Stimulated activated effector memory CD8-positive, alpha-beta T cell treated with anti-CD3 and anti-CD28 coated beads, Interleukin-12 subunit alpha, Interleukin-12 subunit beta, amount 100 ng/mL, for 72 hours (primary cell): ENCODE data around the gene LIPF.
"Not testable (repeated sequence)": the region's sequence is repeated elsewhere in the genome, so short reads cannot be mapped to it uniquely, and the experiment has no call there.

Experiments
- ATAC-seq: fragments of 150-1000 bp; cut with Tn5 transposase; 2 replicates; pipeline ENCODE4 v1.10.0; 2021
- DNase-seq, 2 donors: peaks; one replicate each; pipeline ENCODE4 v3.0.0; 2021 to 2022; ENCODE audit warnings: low spot score in 2 of 2
- H3K27ac Mint-ChIP-seq: one replicate; pipeline ENCODE4 v1.8.0; 2022; ENCODE audit warnings: mild to moderate bottlenecking, mixed read lengths
- H3K36me3 Mint-ChIP-seq: one replicate; pipeline ENCODE4 v1.8.0; 2022; ENCODE audit warnings: mild to moderate bottlenecking, mixed read lengths
- H3K4me1 Mint-ChIP-seq: one replicate; pipeline ENCODE4 v1.8.0; 2022; ENCODE audit warnings: mixed read lengths
- H3K4me3 Mint-ChIP-seq: one replicate; pipeline ENCODE4 v1.8.0; 2022; ENCODE audit warnings: mild to moderate bottlenecking, mixed read lengths
- H3K9me3 Mint-ChIP-seq: one replicate; pipeline ENCODE4 v1.8.0; 2022; ENCODE audit warnings: mixed read lengths

Gene LIPF

DNA sequence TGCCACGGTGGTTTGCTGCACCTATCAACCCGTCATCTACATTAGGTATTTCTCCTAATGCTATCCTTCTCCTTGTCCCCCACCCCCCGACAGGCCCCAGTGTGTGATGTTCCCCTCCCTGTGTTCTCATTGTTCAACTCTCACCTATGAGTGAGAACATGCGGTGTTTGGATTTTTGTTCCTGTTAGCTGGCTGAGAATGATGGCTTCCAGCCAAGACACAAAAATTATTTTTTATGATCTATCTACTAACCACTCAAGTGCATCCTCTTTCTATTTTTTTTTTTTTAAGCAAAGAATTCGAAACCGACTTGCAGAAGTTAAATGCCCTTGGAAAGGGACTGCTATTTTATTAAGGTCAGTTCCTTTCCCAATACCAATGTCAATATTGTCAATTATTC lies 45.1 kb downstream of the LIPF start:
- H3K4me1 Mint-ChIP-seq, H3K27ac Mint-ChIP-seq, H3K36me3 Mint-ChIP-seq, DNase-seq, H3K9me3 Mint-ChIP-seq, ATAC-seq, H3K4me3 Mint-ChIP-seq: not testable (repeated sequence)

DNA sequence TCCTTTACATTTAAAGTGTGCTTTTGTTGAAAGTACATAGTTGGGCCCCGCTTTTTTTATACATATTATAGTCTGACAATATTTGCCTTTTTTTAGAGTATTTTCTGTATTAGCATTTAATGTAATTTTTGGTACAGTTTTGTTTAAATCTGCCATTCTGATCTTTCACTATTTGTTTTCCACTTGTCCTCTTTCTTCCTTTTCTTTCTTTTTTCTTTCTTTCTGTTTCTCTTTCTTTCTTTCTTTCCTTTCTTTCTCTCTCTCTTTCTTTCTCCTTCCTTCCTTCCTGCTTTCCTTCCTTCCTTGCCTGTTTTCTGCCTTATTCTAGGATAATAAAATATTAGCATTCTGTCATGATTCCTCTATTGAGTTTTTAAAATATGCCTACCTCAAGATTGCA lies 51.3 kb downstream of the LIPF start:
- no peak for ATAC-seq
- Mint-ChIP-seq H3K4me3 (no peak overlapping the region), H3K27ac (no peak overlapping the region), H3K4me1 (no peaks in the 10 kb centered on the region), H3K9me3 (no peaks in the 10 kb centered on the region), H3K36me3 (no peaks in the 10 kb centered on the region)
- no peak for DNase-seq

DNA sequence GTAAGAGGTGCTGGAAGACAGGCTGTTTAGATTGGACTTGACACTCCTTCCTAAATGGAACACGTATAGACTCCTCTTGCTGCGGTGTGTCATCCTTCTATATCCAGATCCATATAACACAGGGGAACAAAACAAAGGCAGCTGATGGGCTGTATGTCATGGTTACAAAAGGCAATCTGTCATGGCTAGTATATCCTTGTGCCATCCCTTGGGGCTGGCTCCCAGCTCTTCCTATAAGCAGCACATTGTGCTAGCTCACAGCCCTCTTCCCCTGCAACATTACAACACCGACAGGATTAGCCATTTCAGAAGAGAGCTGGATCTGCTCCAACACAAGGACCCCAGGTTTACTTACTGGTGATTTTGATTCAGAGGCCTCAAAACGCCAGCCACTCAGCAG lies 57.1 kb downstream of the LIPF start:
- Mint-ChIP-seq H3K4me3 (no peak overlapping the region), H3K27ac (no peak overlapping the region), H3K36me3 (no peaks in the 10 kb centered on the region), H3K9me3 (no peaks in the 10 kb centered on the region), H3K4me1 (peaks cover 6% of the 10 kb centered on the region)
- DNase-seq, result no peak
- no peak for ATAC-seq

DNA sequence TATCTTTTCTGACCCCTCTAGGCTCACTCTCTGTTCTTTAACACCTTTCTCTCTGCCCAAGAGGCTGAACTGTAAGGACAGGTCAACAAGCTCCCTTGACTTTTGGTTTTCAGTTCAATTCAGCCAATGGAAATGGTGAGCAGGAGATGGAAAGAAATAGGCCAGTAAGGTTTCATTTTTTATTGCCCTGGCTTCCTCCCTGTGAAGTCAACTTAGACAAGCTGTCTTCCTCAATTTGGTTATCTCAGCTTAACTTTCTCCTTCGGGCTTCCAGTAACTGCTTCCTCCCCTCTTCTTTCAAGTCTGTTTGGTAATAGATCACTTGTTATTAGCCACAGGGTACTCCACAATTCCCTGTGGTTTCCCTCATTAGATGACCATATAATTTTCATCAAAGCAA lies 61.6 kb downstream of the LIPF start:
- no peak for ATAC-seq

DNA sequence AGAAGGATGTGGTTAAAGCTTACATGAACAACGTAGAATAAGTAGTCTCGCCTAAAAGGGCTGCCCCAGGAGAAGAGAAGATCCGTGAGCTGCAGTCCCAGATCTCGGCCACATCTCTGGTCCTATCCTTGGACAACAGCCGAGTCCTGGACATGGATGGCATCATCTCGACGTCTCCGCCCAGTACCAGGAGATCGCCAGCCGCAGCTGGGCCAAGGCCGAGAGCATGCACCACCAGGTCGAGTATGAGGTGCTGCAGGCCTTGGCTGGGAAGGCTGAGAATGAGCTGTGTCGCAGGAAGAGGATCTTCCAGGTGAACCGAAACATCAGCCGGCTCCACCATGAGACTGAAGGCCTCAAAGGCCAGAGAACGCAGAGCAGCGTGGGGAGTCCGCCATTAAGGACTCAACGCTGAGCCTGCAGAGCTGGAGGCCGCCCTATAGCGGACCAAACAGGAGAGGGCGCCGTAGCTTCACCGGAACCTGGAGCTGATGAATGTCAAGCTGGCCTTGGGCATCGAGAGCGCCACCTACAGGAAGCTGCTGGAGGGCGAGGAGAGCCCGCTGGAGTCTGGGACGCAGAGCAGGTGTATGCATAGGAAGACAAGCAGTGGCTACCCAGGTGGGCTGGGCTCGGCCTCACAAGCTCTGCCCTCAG lies 64.0 kb downstream of the LIPF start:
- Mint-ChIP-seq H3K9me3 (no peaks in the 10 kb centered on the region), H3K36me3 (no peaks in the 10 kb centered on the region), H3K4me1 (peaks cover 6% of the 10 kb centered on the region), H3K27ac (no peak overlapping the region), H3K4me3 (no peak overlapping the region)
- DNase-seq, result peak; percentile 42 to 84
- peak; percentile 68 for ATAC-seq

More for the DNA sequence above, 61.6 kb downstream of the LIPF start:
- peaks cover 6% of the 10 kb centered on the region for H3K4me1 Mint-ChIP-seq
- no peak for DNase-seq
- no peaks in the 10 kb centered on the region for H3K9me3 Mint-ChIP-seq
- H3K4me3 Mint-ChIP-seq, result no peak overlapping the region
- no peak overlapping the region for H3K27ac Mint-ChIP-seq
- no peaks in the 10 kb centered on the region for H3K36me3 Mint-ChIP-seq
